NK-92 treated with Interleukin-12 subunit alpha and Interleukin-12 subunit beta, amount 100 ng/mL, for 24 hours (cell line): Measurements from ENCODE around the gene ZFP30.
"Not testable (repeated sequence)": the region's sequence is repeated elsewhere in the genome, so short reads cannot be mapped to it uniquely, and the experiment has no call there.

ENCODE experiments used
- DNase-seq: peaks from one replicate; lab custom pipeline; 2025; lab: John Stamatoyannopoulos, UW

Gene ZFP30

DNA sequence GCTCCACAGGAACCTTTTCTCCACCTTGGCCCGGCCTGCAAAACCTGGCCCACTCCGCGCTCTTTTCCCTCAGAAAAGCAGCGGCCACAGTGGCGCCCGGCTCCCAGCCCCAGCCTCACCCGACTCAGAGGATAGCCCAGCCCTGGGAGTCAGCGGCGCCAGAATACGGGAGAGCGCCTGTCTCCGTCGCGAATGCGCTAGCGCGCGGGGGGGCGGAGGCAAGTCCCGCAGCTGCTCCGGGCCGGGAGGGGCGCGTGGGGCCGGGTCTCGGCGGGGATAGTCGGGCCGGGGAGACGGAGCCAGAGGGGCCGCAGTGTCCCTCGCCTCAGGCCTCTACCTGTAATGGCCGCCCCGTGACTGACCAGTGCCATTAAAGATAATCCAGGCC, at the start of gene ZFP30:
Gene ZFP30 (minus strand): TSS at position 165 of the 388 bp plus-strand sequence. CDS start 7,643 bp downstream, outside the sequence.
- no peak for DNase-seq

GRCh38 chr19:37699057-37699456, 43.8 kb upstream of the ZFP30 start:
- DNase-seq = no peak

GRCh38 chr19:37698216-37698615, 43.0 kb upstream of the ZFP30 start:
- no peak for DNase-seq

DNA sequence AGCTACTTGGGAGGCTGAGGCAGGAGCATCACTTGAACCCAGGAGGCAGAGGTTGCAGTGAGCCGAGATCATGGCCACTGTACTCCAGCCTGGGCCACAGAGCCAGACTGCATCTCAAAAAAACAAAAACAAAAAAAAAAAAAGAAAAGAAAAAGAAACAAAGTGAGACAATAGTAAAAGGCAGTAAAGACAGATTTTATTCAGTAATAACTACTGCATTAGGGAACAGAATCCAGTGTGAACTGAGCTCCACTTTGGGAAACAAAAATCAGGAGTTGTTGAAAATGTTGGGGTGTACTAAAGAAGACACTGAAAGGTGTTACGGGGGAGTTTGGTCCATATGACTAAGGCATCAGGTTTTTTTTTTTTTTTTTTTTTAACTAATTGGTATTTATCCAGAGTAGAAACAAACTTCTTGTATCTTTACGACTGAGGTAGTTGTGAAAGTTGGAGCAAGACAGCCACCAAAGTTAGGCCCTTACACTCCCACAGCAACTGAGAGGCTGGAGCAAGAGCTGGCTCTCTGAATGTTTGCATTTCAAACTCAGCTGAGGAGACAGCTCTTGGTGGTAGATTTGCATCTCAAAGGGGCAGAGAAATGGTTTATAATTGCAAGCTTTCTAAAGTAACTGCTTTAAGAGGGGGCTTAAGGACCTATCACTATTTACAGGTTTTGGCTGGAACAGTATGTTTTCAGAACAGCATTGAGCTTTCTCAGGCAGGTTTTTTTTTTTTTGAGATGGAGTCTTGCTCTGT, 40.1 kb upstream of the ZFP30 start:
- no peak for DNase-seq

DNA sequence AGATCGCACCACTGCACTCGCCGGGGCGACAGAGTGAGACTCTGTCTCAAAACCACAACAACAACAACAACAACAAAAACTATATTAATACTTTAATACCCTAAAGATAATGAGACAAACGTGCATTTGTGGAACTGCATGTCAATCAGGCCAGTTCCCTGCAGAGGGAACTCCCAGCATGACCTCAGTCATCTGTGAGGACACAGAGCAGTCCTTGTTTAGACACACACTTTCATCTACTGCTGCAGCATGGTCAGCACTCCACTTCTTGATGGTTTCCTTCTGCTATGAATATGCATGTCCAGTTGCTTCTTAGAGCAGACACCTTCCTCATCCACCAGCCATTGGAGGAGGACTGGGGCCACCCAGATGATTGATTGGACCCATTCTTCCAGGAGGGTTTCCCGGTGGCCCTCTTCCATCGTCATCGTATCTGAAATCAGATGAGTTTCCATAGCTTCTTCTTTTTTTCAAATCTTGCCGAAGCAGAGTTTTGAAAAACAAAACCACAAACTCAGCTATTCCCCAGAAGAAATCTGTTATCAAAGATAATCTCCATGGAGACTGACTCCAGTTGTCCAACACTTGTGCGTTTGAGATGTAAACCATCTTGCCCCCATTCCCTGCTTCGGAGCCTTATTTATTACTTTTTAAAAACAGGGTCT, 37.8 kb upstream of the ZFP30 start:
- DNase-seq = no peak

DNA sequence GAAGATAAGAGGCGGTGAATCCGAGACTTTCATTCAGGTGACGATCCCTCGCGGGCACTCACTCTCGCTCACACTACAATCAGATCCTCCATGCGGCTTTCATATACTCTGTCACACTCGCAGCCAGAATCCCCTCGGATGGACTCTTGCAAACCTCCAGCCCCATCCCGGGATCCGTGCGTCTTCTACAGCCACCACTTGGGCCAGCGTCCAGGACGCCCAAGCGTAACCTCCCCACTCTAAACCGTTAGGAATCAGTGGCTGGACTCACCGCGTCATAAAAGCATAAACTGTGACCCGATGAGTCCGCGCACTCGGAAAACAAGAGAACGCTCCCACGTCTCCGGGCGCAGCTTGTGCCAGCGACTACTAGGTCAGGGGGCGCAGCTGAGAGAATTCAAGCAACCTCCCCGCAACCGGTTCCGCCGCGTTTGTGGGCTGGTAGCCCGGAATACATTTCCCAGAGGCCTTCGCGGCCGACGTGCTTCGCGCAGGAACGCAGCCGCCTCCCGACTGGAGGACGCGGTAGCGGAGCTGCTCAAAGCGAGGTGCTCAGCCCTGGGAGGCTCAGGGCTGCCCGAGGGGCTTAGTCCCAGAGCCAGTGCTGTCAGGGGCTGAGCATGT, 36.7 kb upstream of the ZFP30 start:
- no peak for DNase-seq

DNA sequence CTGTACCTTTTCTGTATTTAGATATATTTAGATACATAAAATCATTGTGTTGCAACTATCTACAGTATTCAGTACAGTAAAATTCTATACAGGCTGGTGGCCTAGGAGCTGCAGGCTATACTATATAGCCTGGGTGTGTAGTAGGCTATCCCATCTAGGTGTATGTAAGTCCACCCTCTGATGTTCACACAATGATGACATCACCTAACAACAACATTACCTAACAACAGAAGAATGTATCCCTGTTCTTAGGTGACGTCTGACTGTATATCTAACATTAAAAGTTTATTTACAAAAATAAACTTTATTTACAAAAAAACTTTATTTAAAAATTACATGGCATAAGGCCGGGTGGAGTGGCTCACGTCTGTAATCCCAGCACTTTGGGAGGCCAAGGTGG, 28.3 kb upstream of the ZFP30 start:
- no peak for DNase-seq

DNA sequence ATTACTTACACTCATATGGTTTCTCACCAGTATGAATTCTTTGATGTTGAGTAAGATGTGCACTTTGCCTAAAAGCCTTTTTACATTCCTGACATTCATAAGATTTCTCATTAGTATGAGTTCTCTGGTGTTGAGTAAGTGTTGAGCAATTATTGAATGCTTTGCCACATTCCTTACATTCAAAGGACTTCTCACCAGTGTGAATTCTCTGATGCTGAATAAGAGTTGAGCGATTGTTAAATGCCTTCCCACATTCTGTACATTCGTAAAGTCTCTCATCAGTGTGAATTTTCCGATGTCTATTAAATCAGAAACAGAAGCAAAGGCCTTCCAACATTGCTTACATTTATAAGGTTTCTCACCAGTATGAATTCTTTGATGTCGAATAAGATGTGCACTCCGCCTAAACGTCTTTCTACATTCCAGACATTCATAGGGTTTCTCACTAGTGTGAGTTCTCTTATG, 14.2 kb upstream of the ZFP30 start:
- DNase-seq = no peak

- DNase-seq = not testable (repeated sequence)
These were observed 1.9 kb upstream of the ZFP30 start for GRCh38 chr19:37657157-37657556.

DNA sequence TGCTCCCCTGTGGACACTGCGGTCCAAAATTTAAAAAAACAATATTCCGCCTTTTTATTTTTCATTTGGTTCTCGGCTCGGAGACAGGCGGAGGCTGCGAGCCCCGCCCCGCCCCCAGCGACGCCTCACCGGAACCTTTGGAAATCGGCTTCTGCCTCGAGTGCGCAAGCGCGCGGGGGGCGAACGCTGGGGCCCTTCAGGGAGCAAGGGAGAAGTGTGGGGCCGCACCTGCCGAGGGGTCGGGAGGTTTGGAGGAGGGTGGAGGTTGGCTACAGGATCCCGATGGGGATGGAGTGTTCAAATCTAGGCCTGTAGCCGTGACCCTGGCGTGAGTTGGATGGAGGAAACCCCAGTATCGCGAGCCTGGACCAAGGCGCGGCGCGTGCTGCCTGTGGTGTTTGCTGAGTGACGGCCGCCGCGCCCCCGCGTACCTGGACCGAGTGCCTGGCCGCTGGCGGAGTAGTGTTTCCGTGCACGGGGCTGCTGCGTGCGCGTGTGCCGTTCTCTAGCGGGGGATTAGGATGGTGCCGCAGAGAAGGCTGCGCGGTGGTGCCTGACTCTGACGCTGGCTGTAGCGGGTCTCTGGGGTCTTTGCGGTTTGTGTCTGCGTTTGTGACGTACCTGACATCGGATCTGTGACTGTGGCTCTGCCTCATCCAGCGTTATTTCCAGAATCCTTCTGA, 565 bp upstream of the ZFP30 start:
- no peak for DNase-seq

DNA sequence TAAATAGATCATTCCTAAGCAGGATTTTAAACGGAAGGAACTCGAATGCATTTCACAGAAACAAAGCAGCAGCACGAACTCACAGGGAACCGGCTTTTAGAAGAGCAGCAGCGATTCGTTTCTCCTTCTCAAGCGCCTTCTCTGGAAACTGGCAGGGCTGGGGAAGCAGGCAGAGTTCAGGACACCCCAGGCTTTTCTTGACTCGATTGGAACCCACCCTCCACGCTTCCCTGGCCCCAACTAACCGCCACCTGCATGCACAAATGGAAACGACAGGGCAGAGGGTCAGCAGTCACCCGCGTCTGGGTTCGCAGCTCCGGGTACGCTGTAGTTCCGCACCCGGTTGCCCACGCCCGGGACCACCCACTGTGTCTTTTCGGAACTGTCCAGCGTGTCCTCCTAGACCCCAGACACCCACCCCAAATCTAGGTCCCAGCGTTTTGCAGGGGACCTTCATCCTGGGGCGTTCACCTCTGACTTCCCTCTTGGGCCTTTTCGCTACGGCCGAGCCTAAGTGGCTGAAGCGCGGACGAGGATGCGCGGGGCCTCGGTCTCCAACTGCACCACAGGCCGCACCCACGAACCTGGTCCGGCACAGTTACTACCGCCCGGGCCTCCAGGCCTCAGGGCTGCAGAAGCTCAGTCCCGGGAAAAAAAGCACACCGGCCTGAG, 500 bp downstream of the ZFP30 start:
- DNase-seq = no peak

DNA sequence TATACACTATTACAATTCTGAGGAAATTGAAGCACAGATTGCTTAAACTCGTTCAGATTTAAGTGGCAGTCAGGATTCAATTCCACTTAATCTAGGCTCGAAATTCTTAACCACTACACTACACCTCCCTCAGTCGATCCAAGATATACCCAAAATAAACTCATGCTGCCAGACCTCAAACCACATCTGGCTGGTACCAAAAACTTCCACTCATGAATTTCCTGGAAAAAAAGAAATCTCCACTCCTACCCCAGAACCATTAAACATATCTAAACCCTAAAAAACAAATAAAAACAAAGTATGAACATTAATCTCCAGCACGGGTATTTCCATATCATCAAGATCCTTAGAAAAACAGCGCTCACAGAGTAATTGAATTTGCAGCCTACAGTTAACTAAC, 1.1 kb downstream of the ZFP30 start:
- DNase-seq = no peak

DNA sequence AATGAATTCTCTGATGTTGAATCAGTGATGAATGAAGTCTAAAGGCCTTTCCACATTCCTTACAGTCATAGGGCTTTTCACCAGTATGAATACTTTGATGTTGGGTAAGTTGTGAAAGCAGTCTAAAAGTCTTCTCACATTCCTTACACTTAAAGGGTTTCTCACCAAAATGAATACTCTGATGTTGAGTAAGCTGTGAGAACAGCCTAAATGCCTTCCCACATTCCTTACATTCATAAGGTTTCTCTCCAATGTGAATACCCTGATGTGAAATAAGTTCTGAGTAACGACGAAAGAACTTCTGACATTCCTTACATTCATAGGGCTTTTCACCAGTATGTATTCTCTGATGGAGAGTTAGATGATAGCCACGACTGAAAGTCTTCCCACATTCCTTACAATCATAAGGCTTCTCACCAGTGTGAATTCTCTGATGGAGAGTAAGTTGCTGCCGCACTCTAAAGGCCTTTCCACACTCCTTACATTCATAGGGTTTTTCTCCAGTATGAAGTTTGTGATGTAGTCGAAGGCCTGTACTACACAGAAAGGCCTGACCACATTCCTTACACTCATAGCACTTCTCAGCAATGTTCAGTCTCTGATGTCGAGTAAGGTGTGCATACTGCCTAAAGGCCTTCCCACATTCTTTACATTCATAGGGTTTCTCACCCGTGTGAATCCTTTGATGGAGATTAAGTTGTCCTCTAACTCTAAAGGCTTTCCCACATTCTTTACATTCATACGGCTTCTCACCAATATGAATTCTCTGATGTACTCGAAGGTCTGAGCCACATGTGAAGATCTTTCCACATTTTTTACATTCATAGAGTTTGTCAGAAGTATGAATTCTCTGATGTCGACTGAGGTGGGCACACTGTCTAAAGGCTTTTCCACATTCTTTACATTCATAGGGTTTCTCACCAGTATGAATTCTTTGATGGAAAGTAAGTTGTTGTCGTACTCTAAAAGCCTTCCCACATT, 19.9 kb downstream of the ZFP30 start:
- DNase-seq = no peak

- no peak for DNase-seq
These were observed 60.3 kb downstream of the ZFP30 start for GRCh38 chr19:37594982-37595382.

- no peak for DNase-seq
These were observed 60.8 kb downstream of the ZFP30 start, which contains the start of the genes ZNF540 and ZNF571 for GRCh38 chr19:37594304-37594981. Gene ZNF540, plus strand, starts transcription at chr19:37594876. Its CDS starts 3,572 bp downstream, at chr19:37598448. Gene ZNF571, minus strand, starts transcription at chr19:37594792. Its CDS starts 8,116 bp downstream, at chr19:37586676.

DNA sequence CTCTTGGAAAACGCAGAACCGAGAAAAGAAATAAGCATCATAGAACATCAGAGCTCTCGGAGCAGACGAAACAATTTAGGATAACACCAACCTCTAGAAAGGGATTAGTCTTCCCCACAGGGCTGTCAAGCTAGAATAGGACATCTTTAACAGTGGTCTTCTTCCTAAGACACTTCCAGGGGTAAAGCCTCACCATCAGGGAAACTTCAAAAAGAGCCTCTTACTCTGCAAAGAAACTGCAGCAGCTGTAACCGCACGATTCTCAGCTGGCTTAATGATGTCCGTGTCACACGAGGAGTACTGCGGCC, 61.3 kb downstream of the ZFP30 start:
- no peak for DNase-seq

DNA sequence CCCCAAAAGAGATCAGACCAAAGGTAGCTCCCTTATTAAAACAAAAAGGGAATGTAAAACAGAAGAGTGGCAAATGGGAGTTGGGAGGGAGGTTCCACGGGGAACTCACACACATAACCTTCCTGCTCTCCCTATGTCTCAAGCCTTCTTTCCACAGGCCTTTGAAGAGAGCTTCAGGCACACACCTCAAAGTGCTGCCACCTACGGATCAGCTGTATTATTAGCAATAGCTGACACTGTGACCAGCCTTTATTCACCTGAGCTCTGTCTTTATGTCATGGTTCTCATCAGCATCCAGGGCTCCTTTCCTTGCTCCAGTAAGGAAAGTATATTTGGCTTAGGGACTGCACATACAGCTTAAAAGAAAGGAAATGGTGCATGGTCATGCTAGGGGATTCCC, 71.9 kb downstream of the ZFP30 start:
- DNase-seq = no peak

DNA sequence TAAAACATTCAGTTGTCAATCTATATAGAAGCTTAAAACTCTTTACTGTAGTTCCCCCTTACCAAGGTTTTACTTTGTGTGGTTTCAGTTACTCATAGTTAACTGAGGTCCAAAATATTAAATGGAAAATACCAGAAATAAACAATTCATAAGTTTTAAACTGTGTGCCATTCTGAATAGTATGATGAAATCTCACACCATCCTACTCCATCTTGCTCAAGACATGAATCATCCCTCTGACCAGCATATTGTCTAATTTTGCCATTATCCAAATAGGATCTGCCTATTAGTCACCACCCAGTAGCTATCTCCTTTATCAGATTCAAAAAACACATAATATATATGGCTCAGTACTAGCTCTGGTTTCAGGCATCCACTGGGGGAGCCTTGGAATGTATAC, 83.1 kb downstream of the ZFP30 start:
- no peak for DNase-seq

DNA sequence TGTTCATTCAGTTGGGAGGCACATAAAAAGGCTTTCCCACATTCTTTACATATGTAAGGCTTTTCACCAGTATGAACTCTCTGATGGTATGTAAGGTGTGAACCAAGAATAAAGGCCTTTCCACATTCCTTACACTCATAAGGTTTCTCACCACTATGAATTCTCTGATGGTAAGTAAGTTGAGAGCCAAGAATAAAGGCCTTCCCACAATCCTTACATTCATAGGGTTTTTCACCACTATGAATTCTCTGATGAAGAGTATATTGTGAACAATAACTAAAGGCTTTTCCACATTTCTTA, 89.9 kb downstream of the ZFP30 start:
- DNase-seq = no peak

- DNase-seq = no peak
These were observed 90.5 kb downstream of the ZFP30 start for GRCh38 chr19:37564624-37565369.
